Measurements from ENCODE around the gene SWSAP1.

DNA sequence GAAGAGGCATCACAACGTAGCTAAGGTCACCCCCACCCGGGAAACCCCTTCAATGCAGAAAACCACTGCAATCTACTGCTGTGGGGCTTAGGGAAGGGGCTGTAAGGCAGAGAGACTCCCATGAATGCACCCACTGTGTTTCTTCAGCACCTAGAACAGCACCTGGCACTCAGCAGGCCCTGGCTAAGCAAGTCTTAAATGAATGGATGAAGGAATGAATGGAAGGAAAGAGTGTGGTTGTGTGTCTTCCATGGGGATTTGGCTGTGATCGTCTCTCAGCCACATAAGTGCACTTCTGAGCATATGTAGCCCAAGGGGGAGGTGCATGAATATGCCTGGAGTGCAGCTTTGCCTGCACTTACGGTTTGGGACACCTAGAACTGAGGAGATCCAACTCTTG, 25.3 kb upstream of the SWSAP1 start:
- TF ChIP-seq CTCF (IDR thresholded peaks at IDR 0.05; ENCODE audit: low read length) (no peak), EZH2 (IDR thresholded peaks at IDR 0.05; ENCODE audit: borderline replicate concordance, low read length) (no peak)
